Glomerular visceral epithelial cell (primary cell): Measurements from ENCODE around the gene SUSD3.
"Not testable (repeated sequence)": the region's sequence is repeated elsewhere in the genome, so short reads cannot be mapped to it uniquely, and the experiment has no call there.

Experiments used
- DNase-seq: peaks from one replicate; pipeline ENCODE4 v3.0.0-alpha.2; 2016; ENCODE audit errors: extremely low spot score

SUSD3 gene

DNA sequence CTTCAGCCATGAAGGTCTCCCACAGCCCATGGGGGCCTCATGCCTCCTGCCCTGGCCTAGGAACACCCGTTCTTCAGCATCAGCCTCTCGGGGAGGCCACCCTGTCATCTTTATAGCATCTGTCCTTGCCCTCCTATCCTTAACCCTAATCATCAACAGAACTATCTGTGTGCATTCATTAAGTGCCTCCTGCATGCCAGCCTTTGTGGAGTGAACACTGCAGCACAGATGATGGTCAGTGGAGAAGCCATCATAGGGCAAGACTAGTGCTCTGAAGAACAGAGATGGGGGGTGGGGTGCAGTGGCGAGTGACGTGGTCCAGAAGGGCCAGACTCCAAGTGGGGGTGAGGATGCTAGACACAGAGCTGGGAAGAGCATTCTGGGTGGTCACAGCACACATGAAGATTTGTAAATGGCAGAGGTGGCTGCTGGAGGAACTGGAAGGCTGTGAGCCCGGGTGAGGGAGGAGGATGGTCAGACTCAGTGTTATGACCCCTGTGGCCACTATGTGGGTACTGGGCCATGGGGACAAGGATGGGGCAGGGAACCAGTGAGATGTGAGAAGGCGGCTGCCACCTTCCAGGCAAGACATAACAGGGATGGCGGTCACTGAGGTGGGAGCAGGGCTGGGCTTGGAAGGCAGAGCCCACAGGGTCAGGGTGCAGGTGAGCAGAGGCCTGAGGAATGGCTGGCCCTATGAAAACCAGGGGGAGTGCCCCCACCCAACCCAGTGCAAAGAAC lies 33.9 kb downstream of the SUSD3 start:
- no peak for DNase-seq

DNA sequence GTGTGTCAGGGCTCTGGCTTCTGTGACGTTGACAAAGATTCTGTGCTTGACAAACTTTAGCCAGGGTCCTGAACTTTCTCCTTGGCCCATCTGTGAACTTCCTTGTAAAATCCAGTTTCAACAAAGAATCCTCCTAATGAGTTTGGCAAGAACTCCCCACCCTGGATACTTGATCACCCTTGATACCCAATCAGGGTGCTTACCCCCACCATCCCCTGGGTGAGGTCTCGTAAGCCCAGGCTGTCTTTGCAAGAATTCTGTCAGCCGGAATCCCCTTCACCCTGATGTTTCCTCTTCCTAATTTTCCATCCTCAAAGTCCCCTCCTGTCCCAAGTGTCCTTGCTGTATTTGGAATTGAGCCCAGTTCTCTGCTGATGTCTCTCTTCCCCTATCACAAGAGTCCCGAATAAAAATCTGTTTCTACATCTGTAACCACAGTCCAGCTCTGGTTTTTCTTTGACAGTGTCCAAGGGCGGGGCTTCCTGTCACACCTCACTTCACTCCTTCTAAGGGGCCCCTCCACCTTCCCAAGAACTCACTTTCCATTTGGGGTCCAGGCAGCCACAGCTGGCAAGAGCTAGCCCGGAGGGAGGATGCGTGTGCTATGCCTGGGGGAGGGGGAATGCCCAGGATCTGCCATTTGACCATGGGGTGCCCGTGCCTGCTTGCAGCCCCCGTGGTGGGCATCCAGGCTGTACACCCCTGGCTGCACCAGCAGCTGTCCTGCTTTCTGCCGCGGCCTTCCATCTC lies 34.8 kb downstream of the SUSD3 start:
- peak; percentile 37 for DNase-seq

DNA sequence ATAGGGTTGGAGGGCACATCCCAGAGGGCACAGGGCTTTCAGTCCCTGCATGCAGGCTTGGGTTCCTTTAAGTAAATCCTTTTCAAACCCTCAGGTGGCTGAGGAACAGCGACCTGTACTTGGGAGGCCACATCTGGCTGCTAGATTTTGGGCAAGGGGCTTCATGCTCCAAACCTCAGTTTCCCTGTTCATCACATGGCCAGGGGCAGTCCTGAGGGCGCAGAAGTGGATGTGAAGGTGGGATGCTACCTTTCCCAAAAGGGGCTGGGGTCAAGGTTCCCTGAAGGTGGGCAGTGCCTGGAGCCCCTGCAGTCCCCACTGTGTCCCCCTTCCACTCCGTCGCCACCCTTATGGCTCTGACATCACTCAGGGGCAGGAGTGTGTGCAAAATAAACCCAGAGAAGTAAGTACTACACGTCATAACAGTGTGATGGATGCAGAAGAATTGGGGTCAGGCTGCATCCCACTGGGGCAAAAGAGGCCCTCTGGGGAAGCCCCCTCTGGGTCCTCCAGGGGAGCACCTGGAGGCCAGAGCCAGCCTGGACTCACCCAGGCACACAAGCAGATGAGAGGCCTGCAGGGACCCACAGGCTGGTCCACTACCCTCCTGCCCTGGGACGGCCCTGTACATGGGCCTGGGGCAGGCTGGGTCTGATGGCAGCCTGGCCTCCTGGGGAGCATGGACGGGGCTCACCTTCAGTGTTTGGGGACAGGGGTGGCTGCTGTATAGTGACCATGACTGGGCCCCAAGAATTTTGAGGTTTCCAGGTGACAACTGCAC lies 35.6 kb downstream of the SUSD3 start:
- DNase-seq: no peak

DNA sequence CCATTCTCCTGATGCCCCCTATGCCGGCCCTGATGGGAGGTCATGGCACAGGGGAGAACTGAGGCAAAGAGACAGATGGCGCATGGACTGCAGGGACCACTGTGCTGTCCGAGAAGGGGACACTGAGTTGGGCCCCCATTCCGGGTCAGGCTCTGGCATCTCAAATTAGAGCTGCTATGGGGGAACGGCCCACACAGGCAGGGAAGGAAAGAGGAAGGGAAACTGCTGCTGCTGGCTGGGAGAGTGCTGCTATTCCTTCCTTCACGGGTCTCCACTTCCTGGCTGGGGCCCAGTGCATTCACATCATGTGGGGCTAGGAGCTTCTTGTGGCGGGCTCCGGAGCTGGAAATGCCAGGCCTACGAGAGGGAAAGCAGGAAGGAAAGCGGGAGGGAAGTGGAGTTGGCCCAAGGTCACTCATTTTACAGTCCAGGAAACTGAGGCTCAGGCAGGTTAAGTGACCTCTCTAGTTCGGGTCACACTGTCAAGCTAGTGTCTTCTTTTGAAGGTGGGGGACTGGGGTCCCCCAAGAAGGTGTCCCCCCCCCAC lies 36.2 kb downstream of the SUSD3 start:
- DNase-seq: no peak

DNA sequence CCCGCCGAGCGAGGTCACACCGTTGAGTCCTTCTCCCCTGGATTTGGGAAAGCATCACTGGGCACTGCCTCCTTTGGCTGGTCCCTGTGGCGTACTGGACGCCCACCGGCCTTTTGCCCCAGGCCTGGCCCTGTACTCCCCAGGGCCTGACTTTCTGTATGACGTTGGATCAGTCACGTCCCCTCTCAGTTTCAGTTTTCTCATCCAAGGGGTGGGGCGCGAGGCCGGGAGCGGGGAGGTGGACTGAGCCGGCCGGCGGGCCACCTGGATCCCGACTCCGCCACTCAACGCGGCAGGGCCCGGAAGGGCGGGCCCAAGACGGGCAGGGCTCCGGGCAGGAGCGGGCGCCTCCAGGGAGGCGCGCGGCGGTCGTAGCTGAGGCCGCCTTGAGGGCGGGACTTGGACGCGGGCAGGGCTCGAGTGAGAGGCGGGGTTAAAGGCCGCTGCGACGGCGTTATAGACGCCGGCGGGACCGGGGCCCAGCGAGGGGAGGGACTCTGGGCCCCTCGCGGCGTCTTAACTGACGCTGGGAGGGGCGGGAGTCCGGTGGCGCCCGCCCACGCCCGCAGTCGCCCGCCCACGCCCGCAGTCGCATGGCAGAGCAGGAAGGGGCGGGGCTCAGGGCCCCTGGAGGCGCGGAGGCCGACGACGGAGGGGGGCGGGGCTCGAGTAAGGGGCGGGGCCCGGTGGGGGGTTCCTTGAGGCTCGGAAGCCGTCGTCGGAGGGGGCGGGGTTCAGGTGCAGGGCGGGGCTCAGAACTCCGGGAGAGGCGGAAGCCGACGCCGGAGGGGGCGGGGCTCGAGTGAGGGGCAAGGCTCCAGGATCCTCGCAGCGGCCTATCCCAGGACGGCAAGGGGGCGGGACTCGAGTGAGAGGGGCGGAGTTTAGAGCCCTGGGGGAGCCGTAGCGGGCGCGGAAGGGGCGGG lies 37.0 kb downstream of the SUSD3 start:
- peak; percentile 100 for DNase-seq

DNA sequence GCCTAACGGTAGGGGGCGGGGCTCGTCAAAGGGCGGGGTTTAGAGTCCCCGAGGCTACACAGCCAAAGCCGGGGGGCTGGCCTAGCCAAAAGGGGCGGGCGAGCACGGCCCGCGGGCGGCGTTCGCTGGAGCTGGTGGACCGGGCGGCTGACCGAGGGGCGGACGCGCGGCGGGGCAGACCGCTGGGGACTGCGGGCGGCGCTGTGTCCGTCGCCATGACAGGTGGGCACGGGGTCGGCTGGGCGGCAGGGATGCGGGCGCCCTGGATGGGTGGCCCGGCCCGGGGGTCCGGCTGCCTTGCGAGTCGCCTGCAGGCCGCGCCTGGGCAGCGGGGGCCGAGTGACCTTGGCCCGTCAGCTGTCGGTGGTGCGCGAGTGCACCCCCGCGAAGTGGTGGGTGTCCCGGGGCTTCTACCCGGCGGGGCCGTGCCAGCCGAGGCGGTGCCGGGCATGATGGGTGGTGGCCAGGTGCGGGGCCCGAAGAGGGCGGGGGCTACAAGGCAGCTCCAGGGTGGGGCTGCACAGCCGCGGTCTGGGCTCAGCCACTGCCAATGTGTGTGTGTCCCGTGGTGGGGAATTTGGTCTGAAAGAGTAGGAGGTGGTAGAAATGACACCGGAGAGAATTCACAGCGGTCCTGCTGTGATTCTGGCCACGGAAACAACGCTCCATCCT lies 37.8 kb downstream of the SUSD3 start, which contains the start of gene CARD19:
TSS of gene CARD19 (plus strand) at position 87 of the 672 bp plus-strand sequence. CDS start at position 216, 129 bp downstream.
- DNase-seq: peak; percentile 53

DNA sequence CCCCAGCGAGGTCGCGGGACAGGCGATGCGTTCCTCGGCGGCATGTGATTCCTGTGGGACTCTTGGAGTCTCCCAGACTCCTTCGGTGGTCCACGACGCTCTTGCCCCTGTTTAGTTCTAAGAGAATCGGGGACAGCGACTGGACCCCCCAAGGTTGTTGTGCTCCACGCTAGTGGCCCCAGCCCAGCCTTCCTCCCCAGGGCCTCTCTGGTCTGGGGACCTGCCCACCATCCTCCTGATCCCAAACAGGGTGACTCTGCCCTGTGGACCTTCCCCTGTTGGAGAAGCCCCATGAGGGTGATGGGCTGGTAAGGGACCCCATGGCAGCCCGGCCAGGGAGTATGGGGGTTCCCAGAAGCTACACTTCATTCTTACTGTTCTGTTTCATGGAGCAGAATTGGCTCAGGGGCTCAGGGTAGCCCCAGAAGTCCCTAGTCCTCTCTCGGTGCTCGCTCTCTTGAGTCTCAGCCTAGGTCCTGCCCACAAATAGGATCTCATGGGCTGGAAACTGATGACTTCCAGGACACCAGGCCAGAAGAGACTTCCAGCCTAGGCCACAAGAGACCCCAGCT lies 38.4 kb downstream of the SUSD3 start:
- DNase-seq: no peak

DNA sequence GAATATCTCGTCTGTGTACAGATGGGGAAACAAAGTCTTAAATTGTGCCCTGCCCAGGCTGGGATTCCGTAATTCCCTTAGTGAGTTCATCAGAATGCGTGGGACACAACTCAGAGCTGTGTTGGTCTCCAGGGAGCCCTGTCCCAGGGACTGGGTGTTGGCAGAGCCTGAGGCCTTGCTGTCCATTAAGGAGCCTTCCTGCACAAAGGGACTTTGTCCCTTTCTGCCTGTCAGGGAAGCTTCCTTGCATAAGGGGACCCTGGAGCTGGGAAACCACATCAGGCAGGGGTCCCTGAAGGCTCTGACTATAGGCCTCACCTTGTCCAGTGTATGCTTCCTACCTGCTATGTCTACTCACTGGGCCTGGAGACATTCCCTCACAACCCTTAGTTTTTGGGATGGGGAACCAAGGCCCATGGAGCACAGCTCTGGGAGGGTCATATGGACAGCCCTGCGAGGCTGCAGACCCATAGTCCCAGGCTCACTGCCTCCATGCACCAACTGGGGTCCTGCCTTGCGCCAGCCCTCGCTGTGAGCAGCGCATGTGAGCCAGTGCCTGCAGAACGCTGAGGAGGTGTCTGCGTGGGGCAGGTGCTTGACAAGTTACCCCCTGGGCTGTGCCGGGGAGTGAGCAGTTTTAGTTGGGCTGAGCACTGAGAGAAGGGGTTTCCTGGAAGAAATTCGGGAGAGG lies 39.2 kb downstream of the SUSD3 start:
- DNase-seq: no peak

DNA sequence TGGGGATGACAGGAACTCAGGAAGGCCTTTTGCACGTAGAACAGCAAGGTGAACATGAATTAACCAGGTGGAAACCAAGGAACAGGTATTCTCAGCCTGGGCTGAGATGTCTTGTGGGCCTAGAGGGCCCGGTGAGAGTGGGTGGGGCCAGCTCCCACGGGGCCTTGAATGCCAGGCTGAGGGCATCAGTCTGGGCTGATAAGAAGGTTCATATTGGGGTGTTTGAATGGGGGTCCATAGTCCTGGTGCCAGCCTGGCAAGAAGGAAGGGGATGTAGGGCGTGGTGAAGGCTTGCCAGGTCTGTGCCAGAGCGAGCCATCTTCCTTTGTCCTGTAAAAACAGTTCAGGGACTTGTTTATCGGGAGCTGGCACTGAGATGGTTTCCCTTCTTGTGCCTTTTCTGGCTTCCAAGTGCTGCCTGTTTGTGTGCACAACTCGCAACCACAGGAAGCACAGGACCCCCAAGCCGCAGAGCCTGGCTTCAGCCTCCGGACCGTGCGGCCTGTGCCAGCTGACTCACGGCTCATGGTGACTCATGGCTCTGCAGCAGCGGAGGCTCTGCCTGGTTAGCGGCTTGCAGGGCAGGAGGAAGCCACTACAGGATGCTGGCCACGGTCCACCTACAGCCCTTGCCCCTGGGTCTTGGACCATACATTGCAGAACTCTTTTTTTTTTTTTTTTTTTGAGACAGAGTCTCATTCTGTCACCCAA lies 39.9 kb downstream of the SUSD3 start:
- peak; percentile 98 for DNase-seq

DNA sequence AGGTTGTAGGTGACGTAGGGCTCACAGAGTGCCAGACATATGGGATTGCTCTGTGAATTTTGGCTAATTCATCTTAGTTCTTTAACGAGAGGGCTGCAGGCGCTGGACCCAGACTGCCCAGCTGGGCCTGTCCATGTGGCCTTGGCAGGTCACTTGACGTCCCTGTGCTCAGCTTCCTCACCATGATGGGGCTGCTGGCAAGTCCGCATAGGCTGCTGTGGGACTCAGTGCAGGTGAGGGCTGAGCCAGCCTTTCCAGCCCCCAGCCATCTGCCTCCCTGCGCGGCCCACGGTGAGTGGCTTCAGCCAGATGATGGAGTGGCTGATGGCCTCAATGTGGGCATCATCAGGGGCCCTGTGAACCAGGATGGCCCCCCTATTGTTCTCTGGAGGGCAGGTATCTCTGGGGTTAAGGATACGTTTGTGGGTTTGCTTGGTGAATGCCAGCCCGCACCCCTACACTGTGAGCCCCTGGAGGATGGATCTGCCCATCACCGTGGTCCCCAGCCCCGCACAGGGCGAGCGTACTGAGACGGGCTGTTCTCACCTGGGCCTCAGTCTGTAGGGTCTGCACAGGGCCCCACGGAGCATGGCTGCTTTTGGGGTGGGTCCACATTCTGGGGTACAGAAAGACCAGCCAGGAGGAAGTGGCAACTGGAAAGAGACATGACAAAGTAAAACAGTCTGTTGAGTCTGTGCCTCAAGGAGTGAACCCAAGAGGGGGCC lies 41.2 kb downstream of the SUSD3 start:
- DNase-seq: no peak

DNA sequence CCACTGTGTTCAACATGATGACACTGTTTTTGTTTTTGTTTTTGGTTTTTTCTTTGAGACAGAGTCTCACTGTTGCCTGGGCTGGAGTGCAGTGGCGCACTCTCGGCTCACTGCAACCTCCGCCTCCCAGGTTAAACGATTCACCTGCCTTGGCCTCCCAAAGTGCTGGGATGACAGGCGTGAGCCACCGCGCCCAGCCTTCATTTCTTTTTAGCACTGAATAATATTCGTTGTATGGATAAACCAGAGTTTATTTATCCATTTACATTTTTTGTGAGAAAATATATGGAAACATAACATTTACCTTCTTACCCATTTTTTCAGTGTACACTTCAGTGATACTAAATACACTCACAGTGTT lies 41.8 kb downstream of the SUSD3 start:
- no peak for DNase-seq

DNA sequence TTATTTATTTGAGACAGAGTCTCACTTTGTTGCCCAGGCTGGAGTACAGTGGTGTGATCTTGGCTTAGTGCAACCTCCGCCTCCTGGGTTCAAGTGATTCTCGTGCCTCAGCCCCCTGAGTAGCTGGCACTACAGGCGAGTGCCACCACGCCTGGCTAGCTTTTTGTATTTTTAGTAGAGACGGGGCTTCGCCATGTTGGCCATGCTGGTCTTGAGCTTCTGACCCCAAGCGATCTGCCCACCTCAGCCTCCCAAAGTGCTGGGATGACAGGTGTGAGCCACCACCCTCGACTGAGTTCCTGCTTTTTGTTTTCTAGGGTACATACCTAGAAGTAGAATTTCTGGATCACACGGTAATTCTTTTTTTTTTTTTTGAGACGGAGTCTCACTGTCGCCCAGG lies 42.6 kb downstream of the SUSD3 start:
- DNase-seq: not testable (repeated sequence)

DNA sequence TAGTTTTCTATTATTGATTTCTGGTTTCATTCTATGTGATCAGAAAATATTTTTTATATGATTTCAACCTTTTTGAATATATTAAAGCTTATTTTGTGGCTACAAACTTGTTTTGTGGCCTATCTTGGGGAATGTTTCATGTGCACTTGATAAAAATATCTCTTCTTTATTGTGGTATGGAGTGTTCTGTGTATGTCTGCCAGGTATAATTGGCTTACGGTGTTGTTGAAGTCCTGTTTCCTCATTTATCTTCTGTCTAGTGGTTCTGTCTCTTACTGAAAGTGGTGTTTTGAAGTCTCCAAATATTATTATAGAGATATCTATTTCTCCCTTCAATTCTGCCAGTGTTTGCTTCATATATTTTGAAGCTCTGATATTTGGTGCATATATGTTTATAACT lies 47.1 kb downstream of the SUSD3 start:
- DNase-seq: no peak

DNA sequence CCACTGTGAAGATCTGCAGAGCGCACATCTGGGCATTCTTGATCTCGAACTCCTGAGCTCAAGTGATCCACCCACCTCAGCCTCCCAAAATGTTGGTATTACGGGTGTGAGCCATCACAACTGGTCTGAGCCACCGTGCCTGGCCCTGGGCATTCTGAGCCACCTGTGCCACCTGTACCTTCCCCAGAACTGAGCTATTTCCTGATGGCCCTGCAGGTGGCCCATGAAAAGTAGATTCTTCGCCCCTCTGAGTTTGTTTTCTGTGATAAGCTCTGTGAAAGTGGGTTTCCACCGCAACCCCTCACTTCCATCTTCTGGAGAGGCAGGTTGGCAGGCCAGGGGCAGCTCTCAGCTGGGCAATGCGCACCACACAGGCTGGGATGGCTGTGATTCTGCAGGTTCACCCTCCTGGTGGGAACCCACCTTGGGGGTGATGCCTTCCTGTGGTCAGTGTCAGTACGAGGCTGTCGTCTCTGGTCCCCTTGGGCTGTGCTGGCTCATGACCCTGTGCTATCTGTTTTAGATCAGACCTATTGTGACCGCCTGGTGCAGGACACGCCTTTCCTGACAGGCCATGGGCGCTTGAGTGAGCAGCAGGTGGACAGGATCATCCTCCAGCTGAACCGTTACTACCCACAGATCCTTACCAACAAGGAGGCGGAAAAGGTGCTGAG lies 48.8 kb downstream of the SUSD3 start:
- DNase-seq: no peak

DNA sequence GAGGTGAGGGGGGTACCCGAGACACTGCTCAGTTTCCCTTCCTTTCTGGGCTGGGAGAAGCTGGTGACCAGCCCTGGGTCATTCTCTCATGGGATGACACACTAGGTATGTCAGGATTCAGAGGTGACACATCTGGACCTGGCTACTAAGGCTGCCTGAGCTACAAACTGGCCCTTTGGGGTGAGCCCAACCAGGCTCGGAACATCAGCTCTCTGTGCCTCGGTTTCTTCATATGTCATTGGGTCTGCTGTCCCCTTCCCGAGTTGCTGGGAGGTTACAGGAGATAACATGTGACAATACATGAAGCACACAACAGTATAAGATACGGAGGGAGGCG lies 49.3 kb downstream of the SUSD3 start:
- DNase-seq: no peak

DNA sequence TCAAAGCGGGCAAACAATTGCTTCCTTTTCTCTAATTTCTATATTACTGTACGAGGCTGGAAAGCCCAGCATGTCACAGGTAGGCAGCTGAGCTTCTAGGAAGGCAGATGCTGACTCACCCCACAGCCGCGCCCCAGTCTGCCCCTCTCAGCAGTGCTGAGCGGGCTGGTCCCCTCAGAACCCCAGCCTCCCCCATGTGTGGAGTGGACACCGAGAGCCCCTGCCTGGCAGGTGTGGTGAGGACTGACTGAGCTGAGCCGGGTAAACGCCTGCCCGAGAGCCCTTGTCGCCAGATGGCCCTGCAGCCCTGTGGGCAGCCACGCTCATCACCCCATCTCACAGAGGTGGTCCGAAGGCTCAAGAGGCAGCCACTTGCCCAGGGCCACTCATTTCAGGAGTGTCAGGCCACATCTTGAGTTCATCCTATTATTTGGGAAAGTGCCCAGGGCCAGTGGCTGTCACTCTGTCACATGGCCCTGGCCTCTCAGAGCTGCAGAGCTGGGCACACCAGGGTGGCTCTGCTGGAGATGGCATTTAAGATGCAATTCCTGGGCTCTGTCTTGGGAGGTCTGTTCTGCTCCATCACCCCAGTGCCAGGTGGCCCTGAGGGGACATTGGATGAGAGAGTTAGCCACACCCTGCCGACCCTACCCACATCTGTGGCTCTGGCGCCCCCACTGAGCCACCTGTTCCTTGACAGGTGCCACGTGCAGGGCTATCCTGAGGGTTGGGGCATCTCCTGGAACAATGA lies 50.0 kb downstream of the SUSD3 start:
- no peak for DNase-seq

DNA sequence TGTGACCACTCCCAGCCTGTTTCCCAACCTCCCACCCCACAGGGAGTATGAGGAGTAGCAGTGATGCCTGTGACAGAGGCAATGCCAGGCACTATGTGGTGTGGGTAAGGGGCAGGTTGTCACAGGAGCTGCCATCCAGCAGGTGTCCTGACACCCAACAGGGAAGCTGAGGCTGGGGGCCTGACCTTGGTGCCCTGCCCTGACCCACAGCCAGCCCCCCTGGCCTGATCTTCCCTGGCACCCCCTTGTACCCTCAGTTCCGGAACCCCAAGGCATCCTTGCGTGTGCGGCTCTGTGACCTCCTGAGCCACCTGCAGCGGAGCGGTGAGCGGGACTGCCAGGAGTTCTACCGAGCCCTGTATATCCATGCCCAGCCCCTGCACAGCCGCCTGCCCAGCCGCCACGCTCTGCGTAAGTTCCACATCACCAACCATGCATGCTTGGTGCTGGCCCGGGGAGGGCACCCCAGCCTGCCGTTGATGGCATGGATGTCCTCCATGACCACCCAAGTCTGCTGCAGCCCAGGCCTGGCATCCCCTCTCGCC lies 51.9 kb downstream of the SUSD3 start:
- no peak for DNase-seq
